HUES48 (cell line): ENCODE data around the gene PATJ.

Source experiments
- H3K27ac ChIP-seq: one replicate; pipeline ENCODE4 v1.7.0; 2013; ENCODE audit warnings: low read depth, low read length, inconsistent platforms
- H3K27me3 ChIP-seq: 2 replicates; pipeline ENCODE4 v1.6.1; 2013; ENCODE audit warnings: mild to moderate bottlenecking, low read length; ENCODE audit not compliant: control insufficient read depth, insufficient read depth
- H3K36me3 ChIP-seq: 2 replicates; pipeline ENCODE4 v1.6.1; 2013; ENCODE audit warnings: low read length; ENCODE audit not compliant: control insufficient read depth, insufficient read depth
- H3K4me1 ChIP-seq: 2 replicates; pipeline ENCODE4 v1.6.1; 2013; ENCODE audit warnings: mild to moderate bottlenecking, low read length; ENCODE audit not compliant: control insufficient read depth, insufficient read depth
- H3K4me3 ChIP-seq: 2 replicates; pipeline ENCODE4 v1.5.1; 2013; ENCODE audit warnings: mild to moderate bottlenecking, low read depth, low read length
- H3K9ac ChIP-seq: 2 replicates; pipeline ENCODE4 v1.6.1; 2013; ENCODE audit warnings: mild to moderate bottlenecking, low read depth, low read length, moderate library complexity
- H3K9me3 ChIP-seq: 2 replicates; pipeline ENCODE4 v1.6.1; 2013; ENCODE audit warnings: low read length; ENCODE audit not compliant: control insufficient read depth, insufficient read depth

Gene PATJ

DNA sequence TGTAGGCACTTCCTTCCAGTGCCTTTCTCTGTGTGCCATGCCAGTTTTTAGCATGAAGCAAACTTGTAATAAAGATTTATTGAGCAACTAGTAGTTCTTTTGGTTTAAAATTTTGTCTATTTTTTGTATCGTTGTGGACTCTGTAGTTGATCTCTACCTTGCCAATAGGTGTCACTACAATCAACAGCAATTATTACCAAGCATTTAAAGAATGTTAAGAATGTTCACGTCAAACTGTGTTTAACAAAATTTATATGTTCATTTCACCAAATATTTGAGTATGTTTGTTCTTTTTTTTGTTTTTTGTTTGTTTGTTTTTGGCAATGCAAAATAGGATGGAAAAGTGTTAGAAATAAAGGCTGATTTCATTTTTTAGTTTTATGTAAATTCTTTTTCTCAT, 208.1 kb downstream of the PATJ start:
- peaks cover 40% of the 10 kb centered on the region for H3K4me1 ChIP-seq
- H3K4me3 ChIP-seq, result no peak overlapping the region
- peak overlapping the region; percentile 73 for H3K9ac ChIP-seq
- H3K27ac ChIP-seq, result peak overlapping the region; percentile 97
- H3K9me3 ChIP-seq, result no peaks in the 10 kb centered on the region
- H3K27me3 ChIP-seq, result no peaks in the 10 kb centered on the region
- no peaks in the 10 kb centered on the region for H3K36me3 ChIP-seq

DNA sequence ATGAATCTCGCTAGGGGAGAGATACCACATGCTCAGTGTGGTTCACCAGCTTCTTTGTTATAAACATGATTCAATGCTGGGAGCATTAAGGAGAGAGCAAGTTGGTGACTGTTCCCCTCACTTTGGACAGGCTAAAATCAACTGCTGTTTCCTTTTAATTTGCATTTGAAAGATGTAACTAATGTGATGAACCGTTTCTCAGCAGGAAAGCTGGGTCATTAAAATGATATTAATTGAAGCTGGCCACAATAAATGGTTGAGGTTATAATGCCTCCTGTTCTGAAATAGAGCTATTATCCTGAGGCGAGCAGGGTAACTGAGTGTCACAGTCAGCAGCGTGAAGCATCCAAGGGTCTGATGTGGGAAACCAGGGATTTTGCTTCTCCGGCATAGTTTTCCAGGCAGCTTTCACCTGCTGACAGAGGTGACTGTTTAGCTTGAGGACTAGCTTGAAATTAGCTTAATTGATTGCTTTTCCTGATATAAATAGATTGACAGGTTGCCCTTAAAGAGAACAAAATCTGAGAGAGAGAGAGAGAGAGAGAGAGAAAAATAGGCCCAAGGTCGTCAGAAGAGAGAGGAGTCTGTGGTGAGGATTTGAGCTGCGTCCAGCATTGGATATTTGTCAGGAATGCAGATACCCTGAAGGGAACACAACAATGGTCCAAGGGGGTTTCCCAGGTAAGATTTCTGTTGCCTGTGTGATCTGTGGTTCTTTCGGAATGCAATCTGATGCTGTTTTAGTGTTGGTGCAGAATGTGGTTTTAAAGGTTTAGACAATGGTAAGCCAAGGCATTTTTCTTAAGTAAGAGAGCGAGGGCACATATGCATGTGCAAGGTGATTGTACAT, 209.7 kb downstream of the PATJ start:
- Histone ChIP-seq H3K27me3 (no peaks in the 10 kb centered on the region), H3K4me3 (peak overlapping the region; percentile 44), H3K4me1 (peaks cover 52% of the 10 kb centered on the region), H3K9me3 (no peaks in the 10 kb centered on the region), H3K27ac (peak overlapping the region; percentile 97), H3K9ac (peak overlapping the region; percentile 73), H3K36me3 (no peaks in the 10 kb centered on the region)

DNA sequence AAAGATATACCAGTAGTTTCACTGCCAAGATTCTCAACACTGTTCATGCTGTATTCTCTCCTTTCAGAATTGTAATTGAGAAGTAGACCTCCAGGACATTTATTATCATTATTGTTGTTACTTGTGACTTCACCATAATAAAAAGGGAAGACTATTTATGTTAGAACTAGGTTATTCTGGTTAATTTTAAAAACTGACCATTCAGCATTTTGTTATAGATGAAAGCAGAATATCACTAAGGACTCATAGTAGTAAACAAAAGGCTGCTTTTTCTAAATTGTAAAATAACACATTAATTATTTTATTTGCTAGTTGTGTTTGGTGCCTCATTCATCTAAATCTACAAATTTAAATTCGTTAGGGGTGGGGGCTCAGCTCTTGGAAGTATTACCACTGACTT, 210.4 kb downstream of the PATJ start:
- Histone ChIP-seq H3K36me3 (no peaks in the 10 kb centered on the region), H3K9ac (peak overlapping the region; percentile 73), H3K4me3 (peak overlapping the region; percentile 44), H3K4me1 (peaks cover 59% of the 10 kb centered on the region), H3K9me3 (no peaks in the 10 kb centered on the region), H3K27ac (peak overlapping the region; percentile 97), H3K27me3 (no peaks in the 10 kb centered on the region)

DNA sequence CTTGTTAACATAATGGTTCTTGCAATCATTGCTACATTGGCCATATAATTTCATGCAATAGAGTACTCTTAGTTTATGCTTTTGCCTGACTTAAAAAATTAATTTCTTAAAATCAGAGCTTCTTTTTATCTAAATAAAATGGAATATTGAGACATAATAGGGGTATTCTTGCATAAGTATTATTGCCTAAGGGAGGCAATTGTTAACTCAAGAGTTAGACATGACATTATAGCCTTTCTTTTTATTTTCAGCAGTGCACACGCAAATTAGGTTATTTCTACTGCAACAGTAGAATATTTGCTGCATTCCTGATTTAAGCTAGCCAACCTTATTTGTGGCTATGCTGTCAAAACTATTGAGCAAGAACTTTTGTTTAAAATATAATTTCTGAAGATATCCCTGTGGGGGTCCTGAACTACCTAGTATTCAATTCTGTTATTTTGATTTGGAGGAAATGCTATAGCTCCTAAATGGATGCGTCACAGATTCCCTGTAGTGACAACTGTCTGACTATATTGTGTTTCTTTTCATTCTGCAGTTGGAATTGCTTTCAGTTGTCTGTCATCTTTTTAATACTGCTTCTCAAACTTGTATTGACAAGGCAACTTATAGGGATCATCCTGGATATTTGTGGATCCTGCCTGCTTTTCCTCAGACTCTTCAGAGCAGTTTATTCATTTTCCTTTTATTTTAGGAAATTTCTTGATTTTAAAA, 211.0 kb downstream of the PATJ start:
- H3K27me3 ChIP-seq, result no peaks in the 10 kb centered on the region
- no peaks in the 10 kb centered on the region for H3K9me3 ChIP-seq
- peak overlapping the region; percentile 44; the same call in 1 of the 2 replicates for H3K4me3 ChIP-seq
- H3K36me3 ChIP-seq, result no peaks in the 10 kb centered on the region
- peaks cover 61% of the 10 kb centered on the region for H3K4me1 ChIP-seq
- peak overlapping the region; percentile 97 for H3K27ac ChIP-seq
- H3K9ac ChIP-seq, result no peak overlapping the region

DNA sequence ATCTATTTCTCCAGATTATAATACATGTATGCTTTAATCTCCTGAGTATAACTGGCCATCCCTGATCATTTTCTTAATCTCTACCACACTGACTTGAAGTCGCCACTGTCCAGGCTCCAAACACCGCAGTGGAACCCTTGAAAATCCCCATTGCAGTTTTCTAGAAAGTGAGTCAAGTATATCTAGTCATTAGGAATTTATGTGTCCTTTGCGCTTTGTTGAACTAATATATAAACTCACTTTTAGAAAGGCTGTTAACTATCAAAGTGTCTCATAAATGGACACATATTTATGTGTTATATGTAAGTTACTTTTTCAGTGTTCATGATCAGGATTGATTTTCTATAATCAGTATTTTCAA, 211.5 kb downstream of the PATJ start:
- H3K27ac ChIP-seq, result peak overlapping the region; percentile 97
- H3K4me3 ChIP-seq, result peak overlapping the region; percentile 8; the same call in 1 of the 2 replicates
- no peaks in the 10 kb centered on the region for H3K27me3 ChIP-seq
- H3K9ac ChIP-seq, result no peak overlapping the region; the same call in 1 of the 2 replicates
- peaks cover 61% of the 10 kb centered on the region for H3K4me1 ChIP-seq
- no peaks in the 10 kb centered on the region for H3K9me3 ChIP-seq
- H3K36me3 ChIP-seq, result no peaks in the 10 kb centered on the region

DNA sequence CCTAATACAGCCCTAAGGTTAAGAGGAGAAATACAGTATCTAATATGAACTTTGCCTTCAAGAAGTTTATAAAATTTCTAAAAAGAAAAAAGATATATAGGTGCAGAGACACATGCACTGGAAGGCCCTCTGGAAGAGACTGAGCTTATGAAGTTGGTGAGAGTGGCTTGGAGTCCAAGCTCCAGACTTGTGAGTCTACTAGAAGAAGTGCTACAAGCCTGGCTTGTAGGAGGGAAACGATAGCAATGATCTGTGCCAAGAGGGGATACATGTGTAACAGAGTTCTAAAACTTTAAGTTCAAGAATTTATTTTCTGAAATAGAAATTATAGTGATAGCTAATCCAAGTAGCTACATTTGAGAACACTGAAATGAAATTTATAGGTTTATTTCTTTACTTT, 213.0 kb downstream of the PATJ start:
- H3K9ac ChIP-seq, result no peak overlapping the region
- no peaks in the 10 kb centered on the region for H3K27me3 ChIP-seq
- H3K36me3 ChIP-seq, result no peaks in the 10 kb centered on the region
- no peak overlapping the region for H3K4me3 ChIP-seq
- H3K9me3 ChIP-seq, result no peaks in the 10 kb centered on the region
- peaks cover 59% of the 10 kb centered on the region for H3K4me1 ChIP-seq
- H3K27ac ChIP-seq, result no peak overlapping the region

DNA sequence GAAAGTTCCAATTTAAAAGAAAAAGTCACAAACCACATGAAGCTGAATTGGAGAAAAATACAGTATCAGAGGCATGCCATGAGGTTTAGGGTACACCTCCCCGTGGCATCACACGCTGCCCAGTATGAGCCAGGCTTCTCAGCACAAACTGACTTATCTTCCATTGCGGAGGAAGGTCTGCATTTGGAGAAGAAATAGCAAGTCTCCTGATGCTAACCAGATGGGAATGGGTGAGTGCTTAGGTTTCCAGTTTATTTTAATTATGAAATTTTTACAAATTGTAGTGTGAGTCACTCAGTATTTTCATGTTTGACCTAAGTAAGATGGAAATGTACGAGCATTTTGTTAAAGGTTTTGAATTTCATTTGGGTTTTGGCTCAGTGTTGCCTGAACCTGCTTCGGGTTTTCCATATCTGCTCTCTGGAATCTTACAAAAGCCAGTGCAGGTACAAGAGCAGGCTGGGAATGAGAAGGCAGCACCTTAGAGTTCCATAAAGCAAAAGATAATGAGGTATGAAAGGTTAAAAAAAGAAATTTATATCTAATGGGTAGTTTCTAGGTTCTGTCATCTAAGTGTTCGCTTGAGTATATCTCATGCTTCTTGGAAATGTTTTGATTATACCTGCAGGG, 213.9 kb downstream of the PATJ start:
- H3K36me3 ChIP-seq, result no peaks in the 10 kb centered on the region
- peak overlapping the region; percentile 59 for H3K27ac ChIP-seq
- H3K9me3 ChIP-seq, result no peaks in the 10 kb centered on the region
- H3K27me3 ChIP-seq, result no peaks in the 10 kb centered on the region
- no peak overlapping the region for H3K9ac ChIP-seq
- H3K4me3 ChIP-seq, result no peak overlapping the region
- peaks cover 52% of the 10 kb centered on the region for H3K4me1 ChIP-seq

DNA sequence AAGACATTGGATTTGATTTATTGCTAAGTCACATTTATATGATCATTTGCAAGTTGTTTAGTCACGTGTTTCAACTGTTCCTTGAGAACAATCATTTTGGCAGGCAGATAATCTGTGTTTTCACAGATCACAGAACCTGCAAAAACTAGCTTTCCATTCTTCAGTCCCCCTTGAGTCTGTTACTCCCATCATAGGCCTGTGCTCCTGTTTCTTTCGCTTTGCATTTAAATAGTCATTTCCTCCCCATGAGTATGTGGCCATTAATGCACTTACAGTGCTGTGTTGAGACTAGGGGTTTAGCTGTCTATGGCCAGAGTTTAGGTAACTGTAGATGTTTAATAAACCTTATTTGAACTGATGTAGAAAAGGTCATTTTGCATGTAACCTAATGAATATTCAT, 214.5 kb downstream of the PATJ start:
- no peak overlapping the region for H3K9ac ChIP-seq
- H3K9me3 ChIP-seq, result no peaks in the 10 kb centered on the region
- H3K4me3 ChIP-seq, result no peak overlapping the region; the same call in 1 of the 2 replicates
- peak overlapping the region; percentile 59 for H3K27ac ChIP-seq
- no peaks in the 10 kb centered on the region for H3K27me3 ChIP-seq
- H3K4me1 ChIP-seq, result peaks cover 45% of the 10 kb centered on the region
- no peaks in the 10 kb centered on the region for H3K36me3 ChIP-seq

DNA sequence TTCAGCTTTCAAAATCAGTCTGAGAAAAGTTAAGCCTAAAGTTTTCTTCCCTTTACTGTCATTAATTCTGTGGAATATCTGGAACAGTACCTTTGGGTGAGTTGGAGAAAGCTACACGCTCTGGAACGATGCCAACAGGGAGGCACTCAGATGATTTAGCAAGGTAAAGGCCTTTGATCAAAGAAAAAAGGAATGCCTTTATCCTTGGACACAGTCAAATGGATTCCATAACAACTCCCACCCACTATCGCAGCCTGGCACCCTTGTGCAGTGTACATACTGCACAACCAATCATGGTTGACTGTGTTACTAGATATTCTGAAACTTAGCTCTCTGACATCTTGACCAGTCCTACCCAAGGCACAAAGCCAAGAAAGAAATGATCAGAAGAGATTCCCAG, 218.7 kb downstream of the PATJ start:
- no peak overlapping the region for H3K27ac ChIP-seq
- H3K4me3 ChIP-seq, result no peak overlapping the region
- H3K36me3 ChIP-seq, result no peaks in the 10 kb centered on the region
- peaks cover 19% of the 10 kb centered on the region for H3K4me1 ChIP-seq
- H3K9me3 ChIP-seq, result no peaks in the 10 kb centered on the region
- no peaks in the 10 kb centered on the region for H3K27me3 ChIP-seq
- no peak overlapping the region for H3K9ac ChIP-seq

DNA sequence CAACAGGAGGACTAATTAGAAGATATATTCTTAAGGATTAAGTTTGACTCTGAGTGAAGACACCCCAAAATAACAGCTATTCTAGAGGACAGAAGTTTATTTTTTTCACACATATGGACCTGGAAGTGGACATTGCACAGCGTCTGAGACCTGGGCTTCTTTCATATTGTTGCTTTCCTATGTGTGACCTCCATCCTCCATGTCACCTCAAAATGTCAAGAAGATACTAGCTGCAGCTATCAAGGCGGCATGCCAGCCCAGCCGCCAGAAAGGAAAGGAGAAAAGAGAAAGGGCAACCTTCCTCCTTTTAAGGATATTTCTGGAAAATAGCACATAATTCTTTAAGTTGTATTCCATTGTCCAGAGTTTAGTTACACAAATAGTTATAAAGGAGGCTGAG, 220.4 kb downstream of the PATJ start:
- H3K36me3 ChIP-seq, result no peaks in the 10 kb centered on the region
- H3K9ac ChIP-seq, result no peak overlapping the region
- peaks cover 10% of the 10 kb centered on the region; the same call in 1 of the 2 replicates for H3K4me1 ChIP-seq
- H3K27me3 ChIP-seq, result no peaks in the 10 kb centered on the region
- H3K27ac ChIP-seq, result no peak overlapping the region
- H3K9me3 ChIP-seq, result no peaks in the 10 kb centered on the region
- no peak overlapping the region for H3K4me3 ChIP-seq
